H1 (cell line): Measurements from ENCODE around the gene ACOT9. TPM values are rescaled to one million over a fixed set of nuclear protein-coding genes. Genes with fewer than 3 reads are reported as not detected.

ENCODE experiments used
- CTCF ChIA-PET: fragments of 300-600 bp; sonication (Branson Sonifier 250); formaldehyde crosslinking; loops from one replicate; lab custom pipeline; 2021; ENCODE audit not compliant: partially characterized antibody; lab: Charles Lee
- POLR2A ChIA-PET: fragments of 300-600 bp; sonication (Branson Sonifier 250); formaldehyde crosslinking; loops from one replicate; lab custom pipeline; 2021; ENCODE audit warnings: inconsistent platforms; ENCODE audit not compliant: partially characterized antibody; lab: Charles Lee
- DNase-seq, 2 experiments: peaks; one replicate each; pipeline versions ENCODE4 v3.0.0 to v3.0.0-alpha.2; 2010 to 2022; ENCODE audit warnings: low spot score in 2 of 2, low read depth in 1 of 2, mixed read lengths in 1 of 2
- FAIRE-seq: peaks from 2 replicates; lab custom pipeline; 2011; peaks lifted over from hg19 to GRCh38; lab: Jason Lieb, UNC
- H2AFZ ChIP-seq: 2 replicates; pipeline ENCODE4 v1.8.1; 2012; ENCODE audit warnings: low read length, inconsistent platforms
- H2AK5ac ChIP-seq: 2 replicates; pipeline ENCODE4 v1.6.1; 2013; ENCODE audit warnings: low read depth, low read length
- H2BK120ac ChIP-seq: replicated peaks from 2 replicates; pipeline ENCODE3; 2013; ENCODE audit warnings: low read depth, low read length, inconsistent platforms
- H2BK12ac ChIP-seq: 2 replicates; pipeline ENCODE4 v1.6.1; 2013; ENCODE audit warnings: low read depth, low read length
- H2BK15ac ChIP-seq: 2 replicates; pipeline ENCODE4 v1.6.1; 2013; ENCODE audit warnings: low read length
- H2BK20ac ChIP-seq: 2 replicates; pipeline ENCODE4 v1.6.1; 2013; ENCODE audit warnings: low read length
- H2BK5ac ChIP-seq: 2 replicates; pipeline ENCODE4 v1.6.1; 2013; ENCODE audit warnings: low read depth, low read length
- H3K14ac ChIP-seq: 2 replicates; pipeline ENCODE4 v1.6.1; 2013; ENCODE audit warnings: inconsistent platforms; ENCODE audit not compliant: insufficient read length
- H3K18ac ChIP-seq: 2 replicates; pipeline ENCODE4 v1.6.1; 2013; ENCODE audit warnings: low read length; ENCODE audit errors: extremely low read depth
- H3K23ac ChIP-seq: 2 replicates; pipeline ENCODE4 v1.6.1; 2013; ENCODE audit warnings: inconsistent platforms; ENCODE audit not compliant: insufficient read length
- H3K23me2 ChIP-seq: 2 replicates; pipeline ENCODE4 v1.6.1; 2013; ENCODE audit warnings: low read depth, low read length
- H3K27ac ChIP-seq: 2 replicates; pipeline ENCODE4 v1.6.1; 2011; ENCODE audit warnings: low read depth, low read length, inconsistent platforms
- H3K27me3 ChIP-seq, 4 experiments: replicated peaks in 1 of 4; 1 replicate in 1 of 4; 2 replicates in 3 of 4; pipeline versions ENCODE4 v1.6.1 to v1.8.1; 2011 to 2013; ENCODE audit warnings: low read length in 3 of 4, mild to moderate bottlenecking in 3 of 4, inconsistent platforms in 2 of 4, mixed read lengths in 2 of 4, moderate library complexity in 1 of 4; ENCODE audit not compliant: control insufficient read depth in 3 of 4, insufficient read depth in 3 of 4; ENCODE audit errors: extremely low read depth in 1 of 4
- H3K36me3 ChIP-seq, 4 experiments: 2 replicates each; pipeline versions ENCODE4 v1.6.1 to v1.8.1; 2011 to 2013; ENCODE audit warnings: mild to moderate bottlenecking in 4 of 4, low read length in 3 of 4, moderate library complexity in 2 of 4, control low read depth in 1 of 4, inconsistent platforms in 1 of 4; ENCODE audit not compliant: insufficient read depth in 4 of 4, control insufficient read depth in 2 of 4
- H3K4ac ChIP-seq: replicated peaks from 2 replicates; pipeline ENCODE3; 2013; ENCODE audit warnings: low read length, low read depth, mixed read lengths, inconsistent platforms; ENCODE audit not compliant: insufficient read length
- H3K4me1 ChIP-seq, 4 experiments: replicated peaks in 1 of 4; 1 replicate in 1 of 4; 2 replicates in 3 of 4; pipeline versions ENCODE4 v1.6.1 to v1.8.1; 2011 to 2013; ENCODE audit warnings: low read length in 3 of 4, inconsistent platforms in 2 of 4, mixed read lengths in 1 of 4; ENCODE audit not compliant: insufficient read depth in 4 of 4, control insufficient read depth in 3 of 4
- H3K4me2 ChIP-seq, 2 experiments: 2 replicates each; pipeline versions ENCODE4 v1.6.1 to v1.8.1; 2011 to 2013; ENCODE audit warnings: low read depth in 2 of 2, low read length in 2 of 2, control low read depth in 1 of 2, inconsistent platforms in 1 of 2, mild to moderate bottlenecking in 1 of 2; ENCODE audit not compliant: insufficient read depth in 1 of 2
- H3K4me3 ChIP-seq, 4 experiments: fragments of 200-600, 300-600 bp in 1 of 4; sonication (generic), shearing (Covaris generic), sonication (Bioruptor Twin) in 1 of 4; 2 replicates each; pipeline versions ENCODE4 v1.5.1 to v1.8.1; 2011 to 2016; ENCODE audit warnings: low read length in 4 of 4, low read depth in 3 of 4, control low read depth in 2 of 4, inconsistent platforms in 2 of 4, mild to moderate bottlenecking in 2 of 4, mixed read lengths in 1 of 4, moderate library complexity in 1 of 4; ENCODE audit not compliant: insufficient read depth in 2 of 4; ENCODE audit errors: extremely low read depth in 1 of 4
- H3K56ac ChIP-seq: replicated peaks from 2 replicates; pipeline ENCODE3; 2013; ENCODE audit warnings: low read depth, mild to moderate bottlenecking, mixed read lengths, low read length, inconsistent platforms; ENCODE audit not compliant: insufficient read length
- H3K79me1 ChIP-seq: 2 replicates; pipeline ENCODE4 v1.6.1; 2013; ENCODE audit warnings: low read depth, low read length, control low read depth
- H3K79me2 ChIP-seq, 2 experiments: 2 replicates each; pipeline versions ENCODE4 v1.6.1 to v1.8.1; 2012 to 2013; ENCODE audit warnings: low read length in 2 of 2, mild to moderate bottlenecking in 2 of 2, inconsistent platforms in 1 of 2; ENCODE audit not compliant: insufficient read depth in 2 of 2, control insufficient read depth in 1 of 2
- H3K9ac ChIP-seq, 4 experiments: replicated peaks in 1 of 4; 1 replicate in 1 of 4; 2 replicates in 3 of 4; pipeline versions ENCODE4 v1.6.1 to v1.8.1; 2011 to 2013; ENCODE audit warnings: low read depth in 3 of 4, low read length in 3 of 4, control low read depth in 2 of 4, mild to moderate bottlenecking in 2 of 4, moderate library complexity in 2 of 4, inconsistent platforms in 1 of 4; ENCODE audit errors: extremely low read depth in 1 of 4
- H3K9me3 ChIP-seq, 2 experiments: 2 replicates each; pipeline versions ENCODE4 v1.6.1 to v1.8.1; 2012 to 2013; ENCODE audit warnings: mild to moderate bottlenecking in 2 of 2, moderate library complexity in 2 of 2, control low read depth in 1 of 2, inconsistent platforms in 1 of 2, low read depth in 1 of 2, low read length in 1 of 2, mixed read lengths in 1 of 2; ENCODE audit not compliant: insufficient read depth in 2 of 2
- H4K20me1 ChIP-seq, 2 experiments: replicated peaks in 1 of 2; 2 replicates each; pipeline versions ENCODE3 to v1.8.1; 2011 to 2013; ENCODE audit warnings: inconsistent platforms in 2 of 2, low read length in 2 of 2, mild to moderate bottlenecking in 1 of 2; ENCODE audit not compliant: insufficient read depth in 2 of 2, control insufficient read depth in 1 of 2
- H4K5ac ChIP-seq: 2 replicates; pipeline ENCODE4 v1.6.1; 2013; ENCODE audit warnings: low read length, low read depth, mixed read lengths, inconsistent platforms; ENCODE audit not compliant: insufficient read length
- H4K8ac ChIP-seq: 2 replicates; pipeline ENCODE4 v1.8.0; 2013; ENCODE audit warnings: mild to moderate bottlenecking, moderate library complexity, low read length, inconsistent platforms; ENCODE audit not compliant: insufficient read depth; ENCODE audit errors: extremely low read depth
- H4K91ac ChIP-seq: replicated peaks from 2 replicates; pipeline ENCODE3; 2013; ENCODE audit warnings: low read length, mixed read lengths, inconsistent platforms; ENCODE audit not compliant: insufficient read length
- BRCA1 ChIP-seq: IDR thresholded peaks from 2 replicates; pipeline ENCODE4 v1.6.1; 2012; ENCODE audit warnings: low read depth, low read length, improper control_type of control experiment
- EGR1 ChIP-seq: IDR thresholded peaks from 2 replicates; pipeline ENCODE4 v1.6.1; 2011; ENCODE audit warnings: low read depth, low read length, borderline replicate concordance
- EP300 ChIP-seq, 2 experiments: IDR thresholded peaks; 1 replicate in 1 of 2; 2 replicates in 1 of 2; pipeline ENCODE4 v1.6.1; 2011 to 2012; ENCODE audit warnings: low read depth in 2 of 2, low read length in 2 of 2, mild to moderate bottlenecking in 2 of 2, borderline replicate concordance in 1 of 2, inconsistent platforms in 1 of 2, moderate library complexity in 1 of 2
- HDAC2 ChIP-seq, 2 experiments: fragments of 300-600 bp in 1 of 2; sonication (generic) in 1 of 2; IDR thresholded peaks; 2 replicates each; pipeline ENCODE4 v1.6.1; 2011 to 2012; ENCODE audit warnings: low read depth in 2 of 2, low read length in 2 of 2, mild to moderate bottlenecking in 2 of 2, moderate library complexity in 2 of 2, borderline replicate concordance in 1 of 2, inconsistent platforms in 1 of 2
- JUN ChIP-seq: IDR thresholded peaks from 2 replicates; pipeline ENCODE4 v1.6.1; 2011; ENCODE audit warnings: low read depth, mild to moderate bottlenecking, improper control_type of control experiment, low read length
- KDM1A ChIP-seq: fragments of 200-600, 300-600 bp; sonication (generic); IDR thresholded peaks from 2 replicates; pipeline ENCODE4 v1.7.1; 2016; ENCODE audit warnings: mild to moderate bottlenecking, low read length, borderline replicate concordance
- NANOG ChIP-seq: IDR thresholded peaks from 2 replicates; pipeline ENCODE4 v1.6.1; 2011; ENCODE audit warnings: low read length, low read depth, mild to moderate bottlenecking, inconsistent platforms; ENCODE audit not compliant: insufficient read depth, poor library complexity, severe bottlenecking
- NRF1 ChIP-seq: IDR thresholded peaks from 2 replicates; pipeline ENCODE4 v1.6.1; 2011; ENCODE audit warnings: mild to moderate bottlenecking, low read depth, low read length, improper control_type of control experiment
- SIRT6 ChIP-seq: IDR thresholded peaks from one replicate; pipeline ENCODE4 v1.7.1; 2012; ENCODE audit warnings: low read length, inconsistent platforms
- SP1 ChIP-seq: IDR thresholded peaks from 2 replicates; pipeline ENCODE4 v1.6.1; 2011; ENCODE audit warnings: low read depth, low read length
- SUZ12 ChIP-seq: fragments of 200-600 bp; sonication (generic); IDR thresholded peaks from 2 replicates; pipeline ENCODE4 v1.6.1; 2012; ENCODE audit warnings: mild to moderate bottlenecking, inconsistent platforms, low read length, moderate library complexity, mixed read lengths
- TAF7 ChIP-seq: optimal IDR thresholded peaks from 2 replicates; pipeline ENCODE3; 2011; ENCODE audit warnings: low read depth, mild to moderate bottlenecking, inconsistent platforms, low read length, moderate library complexity, borderline replicate concordance
- TEAD4 ChIP-seq: IDR thresholded peaks from 2 replicates; pipeline ENCODE4 v1.6.1; 2012; ENCODE audit warnings: low read depth, low read length, inconsistent platforms, mixed read lengths
- WGBS, 2 experiments: shearing (Covaris generic) in 1 of 2; methylation state at CpG; one replicate each; pipeline versions ENCODE4 v1.1.6 to v1.1.7; 2013 to 2015; ENCODE audit warnings: low lambda C conversion rate in 2 of 2, mixed read lengths in 2 of 2, inconsistent platforms in 1 of 2, low coverage in 1 of 2, missing lambda C conversion rate in 1 of 2; ENCODE audit not compliant: insufficient replicate concordance in 2 of 2, insufficient coverage in 1 of 2, insufficient read length in 1 of 2; ENCODE audit errors: extremely low coverage in 1 of 2, missing lambda C conversion rate in 1 of 2; 5-methylcytosine and 5-hydroxymethylcytosine counted together
- polyA plus RNA-seq, 7 experiments: library from polyadenylated mRNA; depleted of rRNA in 3 of 7; stranded (reverse) in 5 of 7; unstranded in 2 of 7; fragments of >200 nt in 5 of 7; fragments of 200-250 nt in 2 of 7; gene quantifications; 1 replicate in 5 of 7; 2 replicates in 1 of 7; 4 replicates in 1 of 7; pipeline versions ENCODE4 v1.2.1 to v1.2.3, GENCODE V29; 2011 to 2013; ENCODE audit warnings: missing spikeins in 2 of 7, mixed read lengths in 2 of 7
- total RNA-seq: library from RNA; stranded (reverse); fragmentation: NEBNext Ultra II Directional; extraction: Animal tissue kit (Norgen Biotek cat#: 25700); gene quantifications from 2 replicates; pipeline ENCODE4 v1.2.1, GENCODE V29; 2021

ACOT9 gene
- total and polyA plus RNA-seq, 2 of the 8 experiments (the other 6 are each of a cell fraction or from before 2014, with no cell fraction given), result 20.7 to 39.5 TPM

- Histone ChIP-seq H3K4ac (no peak overlapping the region), H3K18ac (no peak overlapping the region), H2BK12ac (no peak overlapping the region), H4K5ac (no peak overlapping the region), H2AFZ (no peak overlapping the region), H3K23me2 (no peaks in the 10 kb centered on the region), H3K4me2 (no peak overlapping the region), H3K4me1 (no peaks in the 10 kb centered on the region), H3K9me3 (no peaks in the 10 kb centered on the region), H4K20me1 (no peaks in the 10 kb centered on the region), H3K27me3 (no peaks in the 10 kb centered on the region), H3K14ac (no peak overlapping the region), H3K36me3 (peaks cover 0 to 8% (median 0%) of the 10 kb centered on the region in 4 experiments; a peak in 1 of 8 replicates), H4K91ac (no peak overlapping the region), H3K23ac (no peak overlapping the region), H3K27ac (no peak overlapping the region), H3K79me2 (no peaks in the 10 kb centered on the region), H4K8ac (no peak overlapping the region), H2BK120ac (no peak overlapping the region), H3K4me3 (no peak overlapping the region), H3K79me1 (no peaks in the 10 kb centered on the region), H2AK5ac (no peak overlapping the region), H3K56ac (no peak overlapping the region), H2BK20ac (no peak overlapping the region), H3K9ac (no peak overlapping the region), H2BK5ac (no peak overlapping the region), H2BK15ac (no peak overlapping the region)
- ChIA-PET CTCF (interaction anchor here (0.7 kb wide), 1 partner anchor 12 kb away, joined by 3 read pairs; no protein-coding TSS in a partner anchor), POLR2A (no interaction called here)
- DNase-seq (no peak), FAIRE-seq (no peak)
- WGBS, 2 experiments, result no CpG with 5 or more reads among the region's 4 CpGs
- TF ChIP-seq SIRT6, result no peak
- no peak for TF ChIP-seq HDAC2 (IDR thresholded peaks at IDR 0.05; ENCODE audit: borderline replicate concordance in 1 of 2, low read depth in 2 of 2, low read length in 2 of 2)
- TF ChIP-seq JUN, result no peak
- TF ChIP-seq SUZ12, result no peak
- no peak for TF ChIP-seq TAF7
- TF ChIP-seq EP300 (IDR thresholded peaks at IDR 0.05; ENCODE audit: borderline replicate concordance in 1 of 2, low read depth in 2 of 2, low read length in 2 of 2), result no peak
- TF ChIP-seq NRF1, result no peak
- TF ChIP-seq BRCA1, result no peak
- TF ChIP-seq TEAD4, result no peak
- TF ChIP-seq SP1, result no peak
- no peak for TF ChIP-seq KDM1A
- no peak for TF ChIP-seq EGR1
- no peak for TF ChIP-seq NANOG
These were observed 45.9 kb upstream of the ACOT9 start for GRCh38 chrX:23788946-23789345.
